Measurements from ENCODE around the gene FBXW7. TPM values are rescaled to one million over a fixed set of nuclear protein-coding genes. Genes with fewer than 3 reads are reported as not detected.

The FBXW7 gene
- total RNA-seq, 2 donors from 2014 or later = 34.5 to 40.5 TPM

GRCh38 chr4:152278505-152279233, 257.2 kb downstream of the FBXW7 start:
- intact Hi-C loops (cut with DNase I) = no loop called here
- H3K4me3 ChIP-seq = no peak overlapping the region

GRCh38 chr4:152278172-152278504, 257.8 kb downstream of the FBXW7 start:
- Histone ChIP-seq H3K4me3 (no peak overlapping the region), H3K4me1 (peaks cover 6% of the 10 kb centered on the region), H3K27ac (no peak overlapping the region), H3K36me3 (replicated peaks in 1 of 2; ENCODE audit: insufficient read depth in 1 of 2, low read depth in 2 of 2) (no peaks in the 10 kb centered on the region), H3K27me3 (no peaks in the 10 kb centered on the region), H3K9me3 (no peaks in the 10 kb centered on the region)
- no peak for TF ChIP-seq CTCF (IDR thresholded peaks at IDR 0.05)
- TF ChIP-seq POLR2A (IDR thresholded peaks at IDR 0.05) = no peak
- ATAC-seq = no peak
- intact Hi-C loops (cut with DNase I) = no loop called here
- no peak for DNase-seq

More at GRCh38 chr4:152278505-152279233, 257.2 kb downstream of the FBXW7 start:
- ATAC-seq (no peak), DNase-seq (no peak)
- Histone ChIP-seq H3K4me1 (peaks cover 6% of the 10 kb centered on the region), H3K36me3 (replicated peaks in 1 of 2; ENCODE audit: insufficient read depth in 1 of 2, low read depth in 2 of 2) (no peaks in the 10 kb centered on the region), H3K27me3 (no peaks in the 10 kb centered on the region), H3K27ac (no peak overlapping the region), H3K9me3 (no peaks in the 10 kb centered on the region)
- 50 to 63% methylated on average over 9 of the region's 9 CpGs for WGBS, 2 donors
- TF ChIP-seq POLR2A (IDR thresholded peaks at IDR 0.05) = no peak
- TF ChIP-seq CTCF (IDR thresholded peaks at IDR 0.05) = no peak

GRCh38 chr4:152277333-152277732, 258.6 kb downstream of the FBXW7 start:
- peaks cover 6% of the 10 kb centered on the region for H3K4me1 ChIP-seq
- H3K27ac ChIP-seq = no peak overlapping the region
- intact Hi-C loops (cut with DNase I) = no loop called here
- DNase-seq = no peak
- no peaks in the 10 kb centered on the region for H3K9me3 ChIP-seq
- no peak for ATAC-seq
- TF ChIP-seq POLR2A (IDR thresholded peaks at IDR 0.05) (no peak), CTCF (IDR thresholded peaks at IDR 0.05) (no peak)
- H3K27me3 ChIP-seq = no peaks in the 10 kb centered on the region
- H3K36me3 ChIP-seq (replicated peaks in 1 of 2; ENCODE audit: insufficient read depth in 1 of 2, low read depth in 2 of 2) = no peaks in the 10 kb centered on the region
- H3K4me3 ChIP-seq = no peak overlapping the region
- 68 to 81% methylated on average over 5 of the region's 5 CpGs for WGBS, 2 donors

GRCh38 chr4:152273343-152273742, 262.5 kb downstream of the FBXW7 start:
- WGBS, 2 donors = 55 to 64% methylated on average over 1 of the region's 1 CpG

More at GRCh38 chr4:152273343-152273742, 262.5 kb downstream of the FBXW7 start:
- Histone ChIP-seq H3K4me1 (peaks cover 2% of the 10 kb centered on the region), H3K9me3 (no peaks in the 10 kb centered on the region), H3K27me3 (no peaks in the 10 kb centered on the region), H3K4me3 (no peak overlapping the region), H3K36me3 (replicated peaks in 1 of 2; ENCODE audit: insufficient read depth in 1 of 2, low read depth in 2 of 2) (no peaks in the 10 kb centered on the region), H3K27ac (no peak overlapping the region)
- ATAC-seq (no peak), DNase-seq (no peak)
- intact Hi-C loops (cut with DNase I) = no loop called here
- TF ChIP-seq CTCF (IDR thresholded peaks at IDR 0.05) (no peak), POLR2A (IDR thresholded peaks at IDR 0.05) (no peak)

Small RNA genes lying within 50 kb of the gene (microRNA-seq; reads per million reads assigned to microRNA genes)
- gene MIR3140 (ENCODE audit: borderline number of aligned reads in 2 of 2, borderline replicate concordance in 2 of 2) = 0 to 2.3 reads per million in 2 donors

Small RNA genes lying within 50 kb of the gene (small RNA-seq; reads per million reads assigned to genes)
- gene MIR3140 = not detected

Other genes with a start within 250 kb of the FBXW7 start
- gene TMEM154, start 143.9 kb upstream of the FBXW7 start, total RNA-seq = under 1 TPM; under 0.01 to 0.52 TPM
- gene TIGD4, start 243.6 kb upstream of the FBXW7 start, total RNA-seq = 1 to 10 TPM in 1 of 2 donors, under 1 TPM in 1; 0.78 to 3.0 TPM
- gene ARFIP1, start 243.9 kb upstream of the FBXW7 start, total RNA-seq = 10 to 100 TPM; 13.8 to 17.4 TPM

All from body of pancreas (tissue), 4 donors.